IPS-15b (cell line): ENCODE data around the gene TSHZ2.

Experiments
- H3K27me3 ChIP-seq: one replicate; pipeline ENCODE4 v1.6.1; 2013; ENCODE audit warnings: low read length; ENCODE audit not compliant: control insufficient read depth, insufficient read depth
- H3K36me3 ChIP-seq: one replicate; pipeline ENCODE4 v1.6.1; 2013; ENCODE audit warnings: low read length; ENCODE audit not compliant: control insufficient read depth, insufficient read depth
- H3K4me1 ChIP-seq: one replicate; pipeline ENCODE4 v1.6.1; 2013; ENCODE audit warnings: mild to moderate bottlenecking, low read length; ENCODE audit not compliant: control insufficient read depth, insufficient read depth
- H3K4me3 ChIP-seq: one replicate; pipeline ENCODE4 v1.5.1; 2013; ENCODE audit warnings: low read depth, low read length
- H3K9ac ChIP-seq: one replicate; pipeline ENCODE4 v1.6.1; 2013; ENCODE audit warnings: low read depth, mild to moderate bottlenecking, low read length
- H3K9me3 ChIP-seq: one replicate; pipeline ENCODE4 v1.6.1; 2013; ENCODE audit warnings: mild to moderate bottlenecking, low read length; ENCODE audit not compliant: control insufficient read depth, insufficient read depth

Gene TSHZ2

DNA sequence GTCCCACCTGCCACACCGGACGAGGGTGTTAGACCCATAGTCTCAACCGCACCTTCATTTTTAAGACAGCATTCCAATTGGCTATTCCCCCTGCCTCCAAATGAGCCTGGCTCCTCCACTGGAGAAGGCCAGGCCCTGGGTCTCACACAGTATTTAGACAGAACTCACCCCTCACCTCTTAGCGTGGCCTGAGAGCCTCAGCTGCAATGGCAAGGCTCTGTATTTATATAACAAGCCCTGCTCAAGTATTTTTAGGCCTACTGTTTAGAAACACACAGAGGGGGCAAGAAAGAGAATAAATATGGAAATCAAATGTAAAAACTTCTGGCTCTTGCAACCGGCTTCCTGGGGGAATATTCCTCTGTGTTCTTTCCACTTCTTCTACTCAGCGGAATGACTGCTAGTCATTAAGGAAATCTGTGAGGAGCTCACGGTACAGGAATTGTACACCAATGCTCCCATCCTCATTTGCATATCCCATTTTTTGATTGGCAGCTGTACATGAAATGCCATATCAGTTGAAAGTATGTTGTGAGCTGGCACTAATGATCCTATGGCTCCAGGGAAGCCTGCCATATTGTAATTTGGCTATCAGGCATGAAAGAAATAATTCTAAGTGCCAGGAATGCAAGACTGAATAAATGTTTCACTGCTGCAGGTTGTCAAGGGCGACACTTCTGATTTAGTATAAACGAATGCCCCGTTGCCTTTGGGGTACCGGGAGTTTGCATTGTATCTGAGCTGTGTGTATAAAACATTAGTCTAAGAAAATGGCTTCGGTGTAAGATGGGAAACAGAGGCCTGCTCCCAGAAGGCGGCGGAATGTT, 414.0 kb downstream of the TSHZ2 start:
- Histone ChIP-seq H3K9ac (no peak overlapping the region), H3K27me3 (no peaks in the 10 kb centered on the region), H3K9me3 (no peaks in the 10 kb centered on the region), H3K36me3 (no peaks in the 10 kb centered on the region), H3K4me1 (peaks cover 16% of the 10 kb centered on the region), H3K4me3 (no peak overlapping the region)

DNA sequence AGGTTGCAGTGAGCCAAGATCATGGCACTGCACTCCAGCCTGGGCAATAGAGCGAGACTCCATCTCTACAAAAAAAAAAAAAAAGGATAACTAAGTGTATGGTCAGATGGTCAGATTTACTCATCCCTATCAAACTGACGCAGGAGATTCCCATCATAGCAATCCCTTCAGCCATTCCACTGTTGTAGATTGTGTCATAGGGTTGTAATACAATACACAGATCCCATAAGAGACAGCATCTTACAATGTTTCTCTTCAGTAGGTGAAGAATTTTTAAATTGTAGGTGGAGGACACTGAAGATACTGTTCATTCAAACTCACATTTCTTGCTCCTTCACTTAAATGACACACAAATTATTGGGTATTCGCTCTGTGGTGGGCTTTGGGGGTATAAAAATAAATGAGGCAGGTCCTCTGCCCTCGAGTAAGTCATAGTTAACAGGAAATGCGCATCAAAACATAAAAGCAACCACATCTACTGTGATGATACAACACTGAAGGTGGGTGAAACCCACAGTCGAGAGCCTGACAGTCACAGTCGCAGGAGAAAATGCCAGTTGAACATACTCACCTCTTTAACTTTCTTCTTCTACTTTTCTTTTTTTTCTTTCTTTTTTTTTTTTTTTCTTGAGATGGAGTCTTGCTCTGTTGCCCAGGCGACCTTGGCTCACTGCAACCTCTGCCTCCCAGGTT, 416.0 kb downstream of the TSHZ2 start:
- no peak overlapping the region for H3K9ac ChIP-seq
- H3K4me3 ChIP-seq, result no peak overlapping the region
- no peaks in the 10 kb centered on the region for H3K9me3 ChIP-seq
- no peaks in the 10 kb centered on the region for H3K36me3 ChIP-seq
- H3K4me1 ChIP-seq, result peaks cover 16% of the 10 kb centered on the region
- no peaks in the 10 kb centered on the region for H3K27me3 ChIP-seq

DNA sequence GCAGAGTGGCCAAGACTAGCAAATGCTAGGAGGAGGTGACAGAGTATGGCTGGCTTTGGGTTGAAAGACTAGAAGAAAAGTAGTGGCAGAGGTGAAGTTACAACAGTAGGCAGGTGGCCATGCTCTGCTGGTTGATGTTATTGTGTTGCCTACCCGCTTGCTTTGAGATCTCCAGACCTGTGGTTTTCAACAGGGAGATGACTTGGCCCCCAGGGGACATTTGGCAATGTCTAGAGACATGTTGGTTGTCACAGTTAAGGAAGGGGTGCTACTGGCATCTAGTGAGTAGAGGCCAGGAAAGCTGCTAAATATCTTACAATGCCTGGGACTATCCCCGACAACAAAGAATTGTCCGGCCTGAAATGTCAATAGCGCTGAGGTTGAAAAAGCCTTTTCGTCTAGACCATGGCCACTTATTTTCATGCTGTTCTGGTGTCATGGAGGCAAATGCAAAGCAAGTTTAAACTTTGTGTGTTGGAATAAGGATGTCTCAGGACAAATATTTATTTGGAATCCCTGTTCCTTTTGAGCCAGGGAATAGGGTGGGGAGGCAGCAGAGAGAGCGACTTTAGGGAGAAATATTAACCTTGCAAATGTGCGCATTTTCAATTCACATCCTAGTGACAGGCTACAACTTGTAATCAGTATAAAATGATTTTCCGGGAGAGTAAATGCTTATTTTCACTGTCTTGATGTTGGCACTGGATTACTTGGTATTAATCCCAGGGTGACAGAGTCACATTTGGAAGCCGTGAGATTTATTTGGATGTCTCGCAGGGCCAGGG, 417.6 kb downstream of the TSHZ2 start:
- Histone ChIP-seq H3K4me1 (peaks cover 16% of the 10 kb centered on the region), H3K9me3 (no peaks in the 10 kb centered on the region), H3K9ac (no peak overlapping the region), H3K27me3 (no peaks in the 10 kb centered on the region), H3K4me3 (no peak overlapping the region), H3K36me3 (no peaks in the 10 kb centered on the region)

DNA sequence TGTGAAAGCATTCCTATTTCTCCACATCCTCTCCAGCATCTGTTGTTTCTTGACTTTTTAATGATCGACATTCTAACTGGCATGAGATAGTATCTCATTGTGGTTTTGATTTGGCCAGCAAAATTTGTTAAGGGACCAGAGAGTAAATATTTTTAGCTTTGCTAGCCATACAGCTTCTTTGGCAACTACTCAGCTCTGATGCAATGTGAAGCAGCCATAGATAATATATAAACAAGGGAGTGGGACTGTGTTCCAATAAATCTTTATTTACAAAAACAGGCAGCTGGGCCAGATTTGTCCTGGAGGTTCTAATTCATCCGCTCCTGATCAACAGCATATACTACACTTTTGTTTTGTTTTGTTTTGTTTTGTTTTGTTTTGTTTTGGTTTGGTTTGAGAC, 418.6 kb downstream of the TSHZ2 start:
- H3K27me3 ChIP-seq, result no peaks in the 10 kb centered on the region
- no peak overlapping the region for H3K4me3 ChIP-seq

DNA sequence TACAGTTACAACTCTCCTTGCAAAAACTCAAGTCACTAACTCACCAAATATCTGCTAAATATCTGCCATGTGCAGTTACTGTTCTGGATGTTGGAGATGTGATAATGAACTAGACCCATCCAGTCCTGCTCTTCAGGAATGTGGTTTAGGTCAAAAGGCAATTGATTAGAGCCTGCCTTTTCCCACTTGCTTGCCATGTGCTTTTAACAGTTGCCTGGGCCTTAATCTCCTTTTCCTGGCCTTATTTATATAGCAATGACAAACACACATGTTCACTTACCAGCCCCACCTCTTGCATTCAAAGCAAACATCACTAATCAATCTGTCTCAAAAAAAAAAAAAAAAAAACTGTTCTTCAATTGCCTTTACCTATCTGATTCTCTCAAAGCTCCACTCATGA, 422.3 kb downstream of the TSHZ2 start:
- no peak overlapping the region for H3K4me3 ChIP-seq
- no peaks in the 10 kb centered on the region for H3K36me3 ChIP-seq
- no peaks in the 10 kb centered on the region for H3K27me3 ChIP-seq

More for the DNA sequence above, 418.6 kb downstream of the TSHZ2 start:
- H3K9ac ChIP-seq, result no peak overlapping the region
- no peaks in the 10 kb centered on the region for H3K9me3 ChIP-seq
- no peaks in the 10 kb centered on the region for H3K36me3 ChIP-seq
- H3K4me1 ChIP-seq, result peaks cover 15% of the 10 kb centered on the region

DNA sequence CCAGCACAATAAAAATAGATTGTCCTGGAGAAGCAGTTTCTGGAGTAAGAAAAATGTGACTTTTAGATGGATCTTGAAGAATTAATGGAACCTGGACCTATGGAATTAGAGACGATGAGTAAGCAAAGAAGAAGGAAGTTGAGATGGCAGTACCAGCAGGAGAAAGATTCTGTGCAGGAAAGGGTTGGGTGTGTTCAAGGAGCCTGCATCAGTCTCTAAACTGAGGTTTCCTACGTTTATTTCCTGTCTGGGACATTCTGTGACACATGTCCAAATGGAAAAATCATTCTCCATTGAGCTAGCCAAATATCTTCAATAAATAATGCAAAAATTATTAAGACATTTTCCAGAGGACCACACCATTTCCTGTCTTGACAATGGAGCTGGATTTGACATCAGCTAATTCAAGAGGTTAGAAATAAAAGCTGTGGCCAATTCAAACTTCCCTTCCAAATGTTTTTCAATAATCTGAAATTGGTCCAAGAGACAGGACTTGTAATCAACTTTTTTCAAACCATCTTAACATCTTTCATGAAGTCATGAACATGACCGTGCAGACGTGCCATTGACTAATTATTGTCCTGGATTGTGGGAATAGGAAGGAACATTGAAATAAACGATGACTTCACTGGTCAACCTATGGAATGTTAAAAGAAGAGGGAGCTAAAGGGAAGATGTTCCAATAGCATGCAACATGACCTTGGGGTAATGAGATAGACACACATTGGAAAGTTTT, 423.2 kb downstream of the TSHZ2 start:
- Histone ChIP-seq H3K36me3 (no peaks in the 10 kb centered on the region), H3K9ac (no peak overlapping the region), H3K4me1 (no peaks in the 10 kb centered on the region), H3K27me3 (no peaks in the 10 kb centered on the region), H3K9me3 (no peaks in the 10 kb centered on the region), H3K4me3 (no peak overlapping the region)

More for the DNA sequence above, 422.3 kb downstream of the TSHZ2 start:
- Histone ChIP-seq H3K4me1 (no peaks in the 10 kb centered on the region), H3K9ac (no peak overlapping the region), H3K9me3 (no peaks in the 10 kb centered on the region)

DNA sequence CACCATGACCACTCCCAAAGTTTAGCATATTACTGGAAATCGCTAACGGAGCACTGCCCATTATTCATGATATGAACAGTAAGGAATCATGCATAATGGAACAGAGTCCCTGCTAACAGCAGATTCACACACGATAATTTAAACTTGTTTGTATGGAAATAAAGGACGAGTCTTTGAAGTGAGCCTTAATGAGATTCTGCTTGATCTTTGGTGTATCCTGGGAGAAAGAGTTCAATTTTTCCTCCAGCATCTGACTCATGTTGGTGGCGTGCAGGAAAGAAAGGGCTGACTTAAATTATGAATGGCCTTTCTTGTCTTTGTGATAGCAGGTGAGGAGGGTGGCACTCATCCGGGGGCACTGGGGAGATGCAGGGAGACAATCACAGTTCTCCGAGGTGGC, 426.9 kb downstream of the TSHZ2 start:
- Histone ChIP-seq H3K9ac (no peak overlapping the region), H3K4me1 (no peaks in the 10 kb centered on the region), H3K9me3 (no peaks in the 10 kb centered on the region)

DNA sequence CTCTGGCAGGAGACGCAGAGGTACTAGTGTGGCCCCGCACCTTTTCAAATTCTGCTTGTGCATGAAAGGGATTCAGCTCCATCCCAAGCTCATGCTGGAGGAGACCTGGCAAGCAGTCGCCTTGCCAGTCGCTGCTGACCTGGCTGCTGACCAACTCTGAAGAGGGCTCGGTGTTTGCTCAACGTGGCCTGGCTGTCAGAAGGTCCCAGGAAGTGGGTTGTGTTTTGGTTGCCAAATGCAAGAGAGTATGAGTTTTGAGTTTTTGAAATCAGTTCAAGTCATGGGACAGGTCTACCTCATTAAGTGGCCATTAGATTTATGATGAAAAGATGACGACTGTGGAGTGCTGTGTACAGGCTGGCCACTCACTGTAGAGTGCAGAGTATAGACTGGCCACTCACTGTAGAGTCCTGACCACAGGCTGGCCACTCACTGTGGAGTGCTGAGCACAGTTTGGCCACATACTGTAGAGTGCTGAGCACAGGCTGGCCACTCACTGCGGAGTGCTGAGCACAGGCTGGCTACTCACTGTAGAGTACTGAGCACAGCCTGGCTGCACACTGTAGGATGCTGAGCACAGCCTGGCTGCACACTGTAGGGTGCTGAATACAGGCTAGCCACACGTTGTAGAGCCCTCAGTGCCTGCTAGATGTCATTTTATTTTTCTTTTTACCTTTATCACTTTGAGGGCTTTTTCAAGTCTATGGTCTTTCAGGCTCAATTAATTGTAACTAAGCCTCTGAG, 427.6 kb downstream of the TSHZ2 start:
- no peak overlapping the region for H3K9ac ChIP-seq
- no peaks in the 10 kb centered on the region for H3K9me3 ChIP-seq
- no peaks in the 10 kb centered on the region for H3K27me3 ChIP-seq
- no peaks in the 10 kb centered on the region for H3K36me3 ChIP-seq
- H3K4me1 ChIP-seq, result no peaks in the 10 kb centered on the region
- H3K4me3 ChIP-seq, result no peak overlapping the region

More for the DNA sequence above, 426.9 kb downstream of the TSHZ2 start:
- H3K4me3 ChIP-seq, result no peak overlapping the region
- H3K36me3 ChIP-seq, result no peaks in the 10 kb centered on the region
- no peaks in the 10 kb centered on the region for H3K27me3 ChIP-seq

DNA sequence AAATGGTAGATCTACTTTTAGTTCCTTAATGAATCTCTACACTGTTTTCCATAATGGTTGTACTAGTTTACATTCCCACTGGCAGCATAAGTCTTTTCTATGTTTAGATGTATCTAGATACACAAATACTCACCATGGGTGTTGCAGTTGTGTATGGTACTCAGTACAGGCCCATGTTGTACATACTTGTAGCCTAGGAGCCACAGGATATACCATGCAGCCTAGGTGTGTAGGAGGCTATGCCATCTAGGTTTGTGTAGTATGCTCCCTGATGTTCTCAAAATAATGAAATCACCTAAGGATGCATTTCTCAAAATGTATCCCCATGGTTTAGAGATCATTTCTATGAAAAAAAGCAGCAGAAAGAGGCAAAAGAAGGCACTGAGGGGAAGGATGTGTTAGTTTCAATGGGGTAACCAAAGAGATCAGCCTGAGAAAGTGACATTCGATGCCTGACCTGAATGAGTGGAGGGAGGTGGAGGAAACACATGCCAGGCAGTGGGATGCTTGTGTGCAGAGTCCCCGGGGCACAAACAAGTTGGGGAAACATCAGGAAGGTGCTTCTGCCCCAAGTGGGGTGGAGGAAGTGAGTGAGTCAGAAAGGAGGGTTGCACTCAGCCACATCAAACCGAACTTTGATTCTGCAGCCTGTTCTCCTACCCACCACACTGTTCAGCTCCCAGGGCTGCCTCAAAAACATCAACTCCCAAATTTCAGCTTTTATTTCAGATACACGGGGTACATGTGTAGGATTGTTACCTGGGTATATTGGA, 430.3 kb downstream of the TSHZ2 start:
- H3K9me3 ChIP-seq, result no peaks in the 10 kb centered on the region
- H3K27me3 ChIP-seq, result no peaks in the 10 kb centered on the region
- H3K9ac ChIP-seq, result no peak overlapping the region
- no peaks in the 10 kb centered on the region for H3K4me1 ChIP-seq
- no peak overlapping the region for H3K4me3 ChIP-seq
- no peaks in the 10 kb centered on the region for H3K36me3 ChIP-seq

DNA sequence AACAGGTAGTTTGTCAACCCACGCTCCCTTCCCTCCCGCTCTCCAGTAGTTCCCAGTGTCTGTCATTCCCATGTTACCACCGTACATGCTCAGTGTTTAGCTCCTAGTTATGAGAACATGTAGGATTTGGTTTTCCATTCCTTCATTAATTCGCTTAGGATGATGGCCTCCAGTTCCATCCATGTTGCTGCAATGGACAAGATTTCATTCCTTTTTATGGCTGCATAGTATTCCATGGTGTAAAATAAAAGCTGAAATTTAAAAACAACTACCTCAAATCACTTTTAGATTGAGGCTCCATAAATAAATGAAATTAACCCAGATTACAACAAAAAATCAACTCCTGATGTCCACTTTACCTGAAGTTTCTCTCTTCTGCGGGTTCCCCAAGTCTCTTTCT, 430.9 kb downstream of the TSHZ2 start:
- Histone ChIP-seq H3K36me3 (no peaks in the 10 kb centered on the region), H3K9me3 (no peaks in the 10 kb centered on the region), H3K4me3 (no peak overlapping the region), H3K4me1 (no peaks in the 10 kb centered on the region), H3K9ac (no peak overlapping the region), H3K27me3 (no peaks in the 10 kb centered on the region)
